Mucosa of descending colon (tissue), 3 donors: Measurements from ENCODE around the gene CCDC88B. TPM values are rescaled to one million over a fixed set of nuclear protein-coding genes. Genes with fewer than 3 reads are reported as not detected.
A peak's percentile ranks its signal among the peaks of the same experiment; 100 is the strongest.

Source experiments
- ATAC-seq: fragments of 200-7000 bp; cut with Tn5 transposase; one replicate; pipeline ENCODE4 v1.9.1; 2020; ENCODE audit warnings: mild to moderate bottlenecking, moderate library complexity
- DNase-seq, 3 donors: peaks; one replicate each; pipeline ENCODE4 v3.0.0-alpha.2; 2020
- H3K36me3 ChIP-seq: fragments of 200-600 bp; one replicate; pipeline ENCODE4 v1.8.0; 2021; ENCODE audit warnings: low read depth, mild to moderate bottlenecking
- H3K4me1 ChIP-seq: fragments of 200-600 bp; one replicate; pipeline ENCODE4 v1.8.0; 2021; ENCODE audit warnings: low read depth, mild to moderate bottlenecking
- H3K4me3 ChIP-seq: fragments of 200-600 bp; one replicate; pipeline ENCODE4 v1.8.0; 2021; ENCODE audit warnings: mild to moderate bottlenecking
- H3K9me3 ChIP-seq: fragments of 200-600 bp; one replicate; pipeline ENCODE4 v1.8.0; 2021; ENCODE audit warnings: mild to moderate bottlenecking
- intact Hi-C, 2 donors: fragments of 100-400 bp; cut with DNase I in 1 of 2; cut with micrococcal nuclease in 1 of 2; formaldehyde crosslinking; loops; one replicate each; pipeline versions ENCODE4 v1.11.0 to v1.11.1; 2022; cut with DNase I, micrococcal nuclease
- total RNA-seq, 3 donors: library from RNA; stranded (reverse); fragmentation: NEBNext Ultra II Directional in 2 of 3; extraction: Animal tissue kit (Norgen Biotek cat#: 25700) in 2 of 3; gene quantifications; one replicate each; pipeline versions ENCODE4 v1.2.1 to v1.2.4, GENCODE V29; 2021 to 2023
- TF ChIP-seq, protein P1 (sequence below): fragments of 200-600 bp; IDR thresholded peaks from one replicate; pipeline ENCODE4 v1.8.0; 2022; ENCODE audit warnings: antibody characterized with exemption, mild to moderate bottlenecking
- donor health status: DM: no; HTN: no; CAD: no; lungs with moderate emphysema.
- donor health status: DM: no; HTN: no; CAD: no.
- donor health status: DM: no; HTN: yes; CAD: no.

The CCDC88B gene
- total RNA-seq, 3 donors from 2014 or later, result 13.4 to 32.5 (median 28.8) TPM

DNA sequence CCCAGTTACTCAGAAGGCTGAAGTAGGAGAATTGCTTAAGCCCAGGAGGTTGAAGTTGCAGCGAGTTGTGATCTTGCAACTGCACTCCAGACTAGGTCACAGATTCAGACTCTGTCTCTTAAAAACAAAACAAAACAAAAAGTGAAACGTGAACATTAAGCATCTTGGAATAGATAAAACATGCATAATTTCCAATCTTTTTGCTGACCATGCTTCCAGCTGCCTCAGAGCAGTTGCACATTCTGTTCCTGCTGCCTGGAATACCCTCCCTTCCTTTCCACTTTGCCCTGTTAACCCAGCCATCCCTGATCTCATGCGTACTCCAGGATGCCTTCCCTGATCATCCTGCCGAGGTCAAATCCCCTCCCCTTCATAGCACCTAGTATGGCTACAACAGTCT lies 718 bp upstream of the CCDC88B start:
- H3K4me1 ChIP-seq, result peaks cover 12% of the 10 kb centered on the region
- no peaks in the 10 kb centered on the region for H3K36me3 ChIP-seq
- H3K9me3 ChIP-seq, result no peaks in the 10 kb centered on the region
- ATAC-seq, result no peak
- no peak for DNase-seq
- TF ChIP-seq, protein P1, sequence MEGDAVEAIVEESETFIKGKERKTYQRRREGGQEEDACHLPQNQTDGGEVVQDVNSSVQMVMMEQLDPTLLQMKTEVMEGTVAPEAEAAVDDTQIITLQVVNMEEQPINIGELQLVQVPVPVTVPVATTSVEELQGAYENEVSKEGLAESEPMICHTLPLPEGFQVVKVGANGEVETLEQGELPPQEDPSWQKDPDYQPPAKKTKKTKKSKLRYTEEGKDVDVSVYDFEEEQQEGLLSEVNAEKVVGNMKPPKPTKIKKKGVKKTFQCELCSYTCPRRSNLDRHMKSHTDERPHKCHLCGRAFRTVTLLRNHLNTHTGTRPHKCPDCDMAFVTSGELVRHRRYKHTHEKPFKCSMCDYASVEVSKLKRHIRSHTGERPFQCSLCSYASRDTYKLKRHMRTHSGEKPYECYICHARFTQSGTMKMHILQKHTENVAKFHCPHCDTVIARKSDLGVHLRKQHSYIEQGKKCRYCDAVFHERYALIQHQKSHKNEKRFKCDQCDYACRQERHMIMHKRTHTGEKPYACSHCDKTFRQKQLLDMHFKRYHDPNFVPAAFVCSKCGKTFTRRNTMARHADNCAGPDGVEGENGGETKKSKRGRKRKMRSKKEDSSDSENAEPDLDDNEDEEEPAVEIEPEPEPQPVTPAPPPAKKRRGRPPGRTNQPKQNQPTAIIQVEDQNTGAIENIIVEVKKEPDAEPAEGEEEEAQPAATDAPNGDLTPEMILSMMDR, result no peak
- intact Hi-C loops, result no loop called here
- H3K4me3 ChIP-seq, result no peak overlapping the region

DNA sequence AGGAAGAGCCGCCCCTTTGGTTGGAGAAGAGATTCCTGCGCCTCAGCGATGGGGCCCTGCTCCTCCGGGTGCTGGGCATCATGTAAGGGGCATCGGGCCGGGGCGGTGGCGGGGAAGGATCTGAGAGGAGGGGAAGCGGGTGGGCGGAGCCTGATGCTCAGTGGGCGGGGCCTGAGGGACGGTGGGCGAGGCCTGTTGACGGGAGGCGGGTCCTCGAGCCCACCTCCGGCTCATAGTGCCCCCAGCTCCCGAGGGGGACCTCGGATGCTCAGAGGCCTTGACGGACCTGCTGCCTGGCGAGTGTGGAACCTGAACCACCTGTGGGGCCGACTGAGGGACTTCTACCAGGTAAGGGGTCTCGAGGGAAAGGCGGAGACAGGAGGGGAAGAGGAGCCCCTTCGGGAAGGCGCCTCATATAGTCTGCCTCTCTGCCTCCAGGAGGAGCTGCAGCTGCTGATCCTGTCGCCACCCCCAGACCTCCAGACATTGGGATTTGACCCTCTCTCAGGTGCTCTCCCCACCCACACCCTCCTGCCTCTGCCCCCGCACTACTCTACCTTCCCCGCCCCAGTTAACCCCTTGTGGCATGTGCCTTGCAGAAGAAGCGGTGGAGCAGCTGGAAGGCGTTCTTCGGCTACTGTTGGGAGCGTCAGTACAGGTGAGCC lies 799 bp downstream of the CCDC88B start:
- TF ChIP-seq, protein P1, result no peak
- Histone ChIP-seq H3K36me3 (no peaks in the 10 kb centered on the region), H3K9me3 (no peaks in the 10 kb centered on the region), H3K4me3 (no peak overlapping the region), H3K4me1 (peaks cover 12% of the 10 kb centered on the region)
- intact Hi-C loops, result no loop called here
- DNase-seq (peak; percentile 72 to 89 (median 77)), ATAC-seq (peak; percentile 37)

- TF ChIP-seq, protein P1, result no peak
- DNase-seq (peak in 2 of 3 donors; percentile 47 to 67), ATAC-seq (no peak)
- intact Hi-C loops, result no loop called here
- H3K4me3 ChIP-seq, result no peak overlapping the region
- H3K4me1 ChIP-seq, result peaks cover 12% of the 10 kb centered on the region
- no peaks in the 10 kb centered on the region for H3K9me3 ChIP-seq
- H3K36me3 ChIP-seq, result no peaks in the 10 kb centered on the region
These were observed 1.4 kb downstream of the CCDC88B start for GRCh38 chr11:64341429-64341828.

- no peaks in the 10 kb centered on the region for H3K36me3 ChIP-seq
- peak; percentile 91 for ATAC-seq
- H3K9me3 ChIP-seq, result no peaks in the 10 kb centered on the region
- TF ChIP-seq, protein P1, result peak; percentile 55
- no peak overlapping the region for H3K4me3 ChIP-seq
- H3K4me1 ChIP-seq, result peaks cover 12% of the 10 kb centered on the region
- intact Hi-C loops, result no loop called here
- peak; percentile 96 to 99 (median 96) for DNase-seq
These were observed 2.1 kb downstream of the CCDC88B start for GRCh38 chr11:64341851-64342791.

- peak in 2 of 3 donors; percentile 42 to 73 for DNase-seq
- intact Hi-C loops, result no loop called here
- ATAC-seq, result peak; percentile 40
- Histone ChIP-seq H3K36me3 (no peaks in the 10 kb centered on the region), H3K4me1 (peaks cover 12% of the 10 kb centered on the region), H3K9me3 (no peaks in the 10 kb centered on the region), H3K4me3 (no peak overlapping the region)
- TF ChIP-seq, protein P1, result no peak
These were observed 3.1 kb downstream of the CCDC88B start for GRCh38 chr11:64342869-64343745.
